Fibroblast of skin of abdomen (primary cell): ENCODE measurements around the gene NINL.
A peak's percentile ranks its signal among the peaks of the same experiment; 100 is the strongest.
"Not testable (repeated sequence)": the region's sequence is repeated elsewhere in the genome, so short reads cannot be mapped to it uniquely, and the experiment has no call there.

Experiments
- DNase-seq: peaks from one replicate; pipeline ENCODE4 v3.0.0-alpha.2; 2013

The NINL gene

DNA sequence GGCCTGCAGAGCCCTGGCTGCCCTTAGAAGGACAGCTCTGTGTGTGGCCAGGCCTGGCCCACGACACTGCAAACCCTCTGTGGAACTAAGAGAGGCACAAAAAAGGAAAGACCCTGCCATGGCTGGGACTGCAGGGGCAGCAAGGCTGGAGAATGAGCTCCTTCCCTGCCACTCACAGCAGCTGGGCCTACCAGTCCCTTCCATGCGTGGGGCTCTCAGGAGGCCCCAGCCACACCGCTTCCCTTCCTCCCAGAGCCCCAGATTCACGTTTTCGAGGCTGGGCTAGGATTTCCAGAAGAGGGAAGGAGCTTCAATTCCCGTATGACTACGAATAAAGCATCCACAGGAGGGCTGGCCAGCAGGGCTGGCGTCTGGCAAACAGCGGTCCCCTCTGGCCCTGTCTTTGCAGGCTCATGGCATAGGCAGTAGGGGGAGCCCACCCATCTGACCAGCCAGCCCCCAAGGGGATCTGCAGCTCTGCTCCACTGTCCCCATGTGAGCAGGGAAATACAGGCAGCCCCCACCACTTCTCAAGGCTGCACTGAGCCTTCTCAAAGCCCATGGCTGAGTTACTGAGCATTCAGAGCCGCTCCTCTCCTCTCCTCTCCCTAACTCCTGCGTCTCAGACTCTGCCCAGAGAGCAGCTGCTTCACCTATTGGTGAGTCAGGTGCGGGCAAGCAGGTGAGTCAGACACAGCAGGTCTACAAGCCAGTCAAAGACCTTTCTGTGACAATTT, 53.1 kb downstream of the NINL start:
- DNase-seq = no peak

DNA sequence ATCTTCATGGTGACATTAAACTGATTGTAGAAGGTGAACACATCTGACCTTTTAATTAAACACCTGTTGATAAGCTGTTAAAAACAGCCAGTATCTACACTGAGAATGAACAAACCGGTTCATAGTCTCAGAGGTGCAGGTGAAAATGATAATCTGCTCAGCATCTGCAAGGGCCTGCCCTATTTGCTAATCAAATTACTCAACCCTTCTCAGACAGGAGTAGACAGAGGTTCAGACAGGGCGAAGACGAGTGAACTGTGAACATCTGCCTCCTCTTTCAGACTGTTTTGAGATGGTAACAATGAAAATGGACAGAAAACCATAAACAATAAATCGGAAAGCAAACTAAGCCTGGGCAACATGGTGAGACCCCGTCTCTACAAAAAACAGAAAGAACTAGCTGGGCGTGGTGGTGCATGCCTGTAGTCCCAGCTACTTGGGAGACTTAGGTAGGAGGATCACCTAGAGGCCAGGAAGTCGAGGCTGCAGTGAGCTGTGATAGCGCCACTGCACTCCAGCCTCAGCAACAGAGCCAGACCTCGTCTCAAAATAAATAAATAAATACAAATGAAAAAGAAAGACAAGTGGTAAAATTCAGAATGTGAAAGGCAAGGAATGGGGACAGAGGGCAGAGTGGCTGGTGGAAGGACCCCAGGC, 55.9 kb downstream of the NINL start:
- DNase-seq = no peak

DNA sequence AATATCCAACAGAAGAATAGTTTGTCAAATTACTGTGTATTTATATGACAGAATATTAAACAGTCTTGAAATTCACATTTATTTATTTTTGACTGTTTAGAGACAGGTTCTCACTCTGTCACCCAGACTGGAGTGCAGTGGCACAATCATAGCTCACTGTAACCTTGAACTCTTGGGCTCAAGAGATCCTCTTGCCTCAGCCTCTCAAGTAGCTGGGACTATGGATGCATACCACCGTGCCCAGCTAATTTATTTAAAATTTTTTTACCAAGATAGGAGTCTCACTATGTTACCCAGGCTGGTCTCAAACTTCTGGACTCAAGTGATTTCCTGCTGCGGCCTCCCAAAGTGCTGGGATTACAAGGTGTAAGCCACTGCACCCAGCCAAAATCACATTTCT, 57.4 kb downstream of the NINL start:
- no peak for DNase-seq

DNA sequence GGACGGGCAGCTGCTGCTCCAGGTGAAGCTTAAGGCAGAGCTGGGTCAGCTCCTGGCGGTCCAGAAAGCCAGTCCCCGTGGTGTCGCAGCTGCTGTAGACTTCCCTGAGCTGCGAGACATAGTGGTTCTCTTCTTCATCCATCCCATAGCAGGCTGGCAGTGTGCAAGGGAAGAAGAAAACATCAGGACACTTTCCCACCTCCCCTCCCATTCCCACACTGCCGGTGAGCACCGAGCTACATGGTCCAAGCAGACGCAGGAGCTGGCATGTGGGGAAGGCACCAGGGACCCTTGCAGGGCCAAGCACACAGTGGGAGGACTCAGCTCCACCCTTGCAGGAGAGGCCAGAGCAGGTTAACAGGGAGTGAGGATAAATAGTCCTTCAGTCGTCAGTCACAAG, 58.9 kb downstream of the NINL start:
- no peak for DNase-seq

DNA sequence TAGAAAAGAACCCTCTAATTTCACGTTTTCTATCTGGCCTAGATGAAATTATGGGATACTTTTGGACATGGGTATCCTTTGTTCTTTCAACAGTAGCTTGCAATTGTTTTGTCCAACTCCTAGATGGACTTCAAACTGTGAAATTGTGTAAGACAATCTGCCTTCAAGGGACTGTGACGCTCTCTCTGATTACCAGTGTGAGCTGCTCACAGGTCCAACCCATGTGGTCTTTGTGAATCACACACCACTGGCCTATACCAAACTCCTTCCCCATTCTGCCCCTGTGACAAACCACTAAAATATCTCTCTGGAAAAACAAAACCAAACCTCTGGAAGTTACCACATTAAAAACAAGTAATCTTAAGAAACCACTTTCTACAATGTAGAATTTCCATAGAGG, 59.5 kb downstream of the NINL start:
- peak; percentile 93 for DNase-seq

DNA sequence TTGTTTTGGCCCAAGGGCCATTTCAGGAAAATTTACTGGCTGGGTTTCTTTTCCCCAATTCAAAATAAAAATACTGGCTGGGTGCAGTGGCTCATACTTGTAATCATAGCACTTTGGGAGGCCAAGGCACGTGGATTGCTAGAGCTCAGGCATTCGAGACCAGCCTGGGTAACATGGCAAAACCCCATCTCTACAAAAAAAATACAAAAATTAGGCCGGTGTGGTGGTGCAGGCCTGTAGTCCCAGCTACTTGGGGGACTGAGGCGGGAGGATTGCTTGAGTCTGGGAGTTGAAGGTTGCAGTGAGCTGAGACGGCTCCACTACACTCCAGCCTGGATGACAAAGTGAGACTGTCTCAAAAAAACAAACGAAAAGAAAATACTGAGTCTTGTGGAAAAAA, 60.0 kb downstream of the NINL start:
- DNase-seq = no peak

DNA sequence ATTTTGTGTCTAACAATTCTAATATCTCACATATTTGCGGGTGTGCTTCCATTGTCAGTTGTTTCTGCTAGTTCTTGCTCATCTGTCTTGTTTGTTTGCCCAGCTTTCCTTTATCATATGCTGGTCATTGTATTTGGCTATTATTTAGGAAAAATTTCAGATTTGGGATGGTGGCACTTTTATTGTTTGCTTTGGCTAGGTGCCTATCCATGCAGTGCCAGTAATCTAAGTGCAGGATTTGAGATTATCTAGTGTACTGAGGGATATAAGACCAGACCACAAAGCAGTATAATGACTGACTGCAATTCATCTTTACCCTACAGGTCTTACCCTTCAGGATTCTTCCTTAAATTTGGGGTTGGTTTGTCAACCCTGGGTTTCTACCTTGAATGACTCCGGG, 63.9 kb downstream of the NINL start:
- no peak for DNase-seq

DNA sequence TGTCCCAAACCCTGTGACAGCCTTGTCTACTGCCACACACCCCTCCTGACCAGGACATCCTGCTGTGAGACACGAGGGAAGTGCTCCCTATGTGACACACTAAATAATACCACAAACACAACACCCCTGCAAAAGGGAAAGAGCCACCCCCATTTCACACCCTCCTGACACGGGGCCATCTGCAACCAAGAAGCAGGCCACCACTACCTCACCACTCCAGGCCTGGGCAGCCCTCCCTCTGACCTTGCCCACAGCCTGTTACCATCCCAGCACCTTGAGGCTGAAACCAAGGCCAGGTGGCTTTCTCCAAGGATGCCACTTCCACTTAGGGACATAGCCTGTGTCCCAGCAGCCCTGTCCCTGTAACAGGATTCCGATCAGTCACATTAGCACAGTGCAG, 68.2 kb downstream of the NINL start:
- no peak for DNase-seq

DNA sequence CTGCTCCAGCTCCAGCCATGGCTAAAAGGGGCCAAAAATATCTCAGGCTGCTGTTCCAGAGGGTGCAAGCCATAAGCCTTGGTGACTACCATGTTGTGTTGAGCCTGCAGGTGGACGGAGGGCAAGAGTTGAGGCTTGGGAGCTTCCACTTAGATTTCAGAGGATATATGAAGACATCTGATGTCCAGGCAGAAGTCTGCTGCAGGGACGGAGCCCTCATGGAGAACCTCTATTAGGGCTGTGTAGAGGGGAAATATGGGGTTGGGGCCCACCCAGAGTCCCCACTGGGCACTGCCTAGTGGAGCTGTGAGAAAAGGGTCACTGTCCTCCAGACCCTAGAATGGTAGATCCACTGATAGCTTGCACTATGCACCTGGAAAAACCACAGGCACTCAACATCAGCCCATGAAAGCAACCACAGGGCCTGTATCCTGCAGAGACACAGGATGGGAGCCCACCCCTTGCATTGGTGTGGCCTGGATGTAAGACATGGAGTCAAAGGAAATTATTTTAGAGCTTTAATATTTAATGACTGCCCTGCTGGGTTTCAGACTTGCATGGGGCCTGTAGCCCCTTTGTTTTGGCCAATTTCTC, 70.5 kb downstream of the NINL start:
- DNase-seq = no peak

DNA sequence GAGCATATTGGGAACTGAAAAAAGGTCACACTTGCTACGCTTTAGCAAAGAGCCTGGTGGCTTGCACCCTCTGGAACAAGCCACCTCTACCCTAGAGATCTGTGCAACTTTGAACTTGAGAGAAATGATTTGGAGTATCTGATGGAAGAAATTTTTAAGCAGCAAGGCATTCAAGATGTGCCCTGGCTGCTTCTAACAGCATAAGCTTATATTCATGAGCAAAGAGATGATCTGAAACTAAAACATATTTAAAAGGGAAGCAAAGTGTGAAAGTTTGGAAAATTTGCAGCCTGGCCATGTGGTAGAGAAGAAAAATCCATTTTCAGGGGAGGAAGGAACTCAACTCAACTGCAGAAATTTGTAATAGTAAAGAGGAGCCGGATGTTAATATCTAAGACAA, 71.1 kb downstream of the NINL start:
- DNase-seq = no peak

DNA sequence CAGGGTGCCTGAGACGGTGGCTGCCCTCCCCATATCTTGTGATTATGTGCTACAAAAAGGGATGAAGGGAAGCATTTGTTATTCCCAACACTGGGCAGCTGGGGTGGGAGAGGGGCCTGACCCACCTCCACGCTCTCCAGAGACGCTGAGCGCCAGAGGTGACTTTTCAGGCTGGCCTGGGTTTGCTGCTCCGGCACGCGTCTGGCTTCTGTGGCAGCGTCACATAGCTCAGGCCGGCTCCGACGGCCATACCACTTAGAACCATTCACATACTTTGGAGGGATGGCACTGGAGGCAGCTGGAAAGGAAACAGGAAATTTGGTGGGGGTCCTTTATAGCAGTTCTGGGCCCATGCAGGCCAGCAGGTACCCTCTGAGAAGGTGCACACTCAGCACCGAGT, 72.6 kb downstream of the NINL start:
- DNase-seq = no peak

DNA sequence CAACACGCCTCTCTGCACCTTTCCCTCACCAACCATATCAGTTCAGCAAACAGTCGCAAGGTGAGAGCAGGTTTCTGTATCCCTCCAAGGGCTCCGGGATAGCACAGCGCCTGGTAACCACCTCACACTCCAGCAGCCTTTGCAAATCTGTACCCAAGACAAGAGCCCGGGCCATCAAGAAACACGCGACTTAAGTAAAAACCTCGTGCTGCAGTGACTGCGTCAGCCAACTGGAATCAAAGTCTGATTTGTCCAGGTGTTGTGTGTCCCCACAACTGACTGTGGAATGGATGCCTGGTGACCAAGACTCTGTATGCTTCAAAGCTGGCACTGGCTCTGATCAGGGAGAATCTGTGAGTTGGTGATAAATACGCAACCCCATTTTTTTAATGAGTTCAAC, 74.1 kb downstream of the NINL start:
- DNase-seq = no peak

DNA sequence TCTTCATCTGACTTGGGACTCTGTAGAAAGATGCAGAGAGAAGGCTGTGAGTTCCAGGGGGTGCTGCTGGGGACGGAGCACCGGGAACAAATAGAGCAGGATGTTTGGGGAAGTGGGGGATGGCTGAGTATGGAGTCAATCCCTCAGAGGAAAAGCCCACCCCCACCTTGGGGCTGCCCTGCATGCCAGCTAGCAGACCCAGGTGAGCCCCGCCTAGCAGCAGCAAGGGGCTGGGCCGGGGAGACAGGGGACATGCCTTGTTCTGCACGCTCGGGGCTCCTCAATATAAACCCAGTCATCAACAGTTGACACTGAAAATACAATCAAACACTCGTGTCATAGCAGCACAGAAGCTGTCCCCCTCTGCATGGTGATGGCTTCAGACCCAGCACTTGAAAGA, 74.6 kb downstream of the NINL start:
- DNase-seq = no peak

DNA sequence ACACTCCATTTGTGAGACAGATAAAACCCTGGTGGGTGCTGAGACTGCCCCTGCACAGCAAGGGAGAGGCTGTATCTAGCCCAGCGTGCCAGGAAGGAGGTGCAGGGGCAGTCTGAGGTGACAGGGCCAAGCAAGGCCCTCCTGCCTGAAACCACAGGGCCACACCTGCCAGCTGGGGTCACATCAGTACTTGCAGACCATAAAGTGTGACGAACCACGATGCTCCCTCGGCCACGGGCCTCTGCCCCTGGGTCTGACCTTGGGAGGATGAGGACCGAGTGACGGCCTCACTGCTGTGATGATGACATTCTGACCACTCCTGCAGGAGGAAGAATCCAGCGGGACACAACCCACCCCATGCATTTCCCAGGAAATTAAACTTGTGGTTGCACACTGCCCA, 75.1 kb downstream of the NINL start:
- no peak for DNase-seq

DNA sequence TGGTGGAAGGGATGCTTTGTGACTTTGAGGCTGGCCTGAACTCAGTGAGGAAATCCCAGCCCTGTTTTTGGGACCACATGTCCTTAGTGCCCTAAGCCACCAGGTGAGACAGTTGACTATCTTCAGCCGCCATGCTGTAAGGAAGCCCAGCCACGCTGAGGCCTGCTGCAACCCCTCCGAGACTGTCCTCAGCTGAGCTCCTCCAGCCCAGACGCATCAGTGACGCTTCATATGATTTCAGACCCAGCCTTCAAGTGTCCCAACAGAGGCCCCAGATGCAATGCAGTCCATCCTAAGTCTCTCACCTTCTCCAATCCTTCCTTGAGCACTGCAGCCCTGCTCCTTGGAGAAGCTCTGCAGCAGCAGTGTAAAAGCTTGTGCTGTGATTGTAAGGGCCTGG, 76.2 kb downstream of the NINL start:
- no peak for DNase-seq

DNA sequence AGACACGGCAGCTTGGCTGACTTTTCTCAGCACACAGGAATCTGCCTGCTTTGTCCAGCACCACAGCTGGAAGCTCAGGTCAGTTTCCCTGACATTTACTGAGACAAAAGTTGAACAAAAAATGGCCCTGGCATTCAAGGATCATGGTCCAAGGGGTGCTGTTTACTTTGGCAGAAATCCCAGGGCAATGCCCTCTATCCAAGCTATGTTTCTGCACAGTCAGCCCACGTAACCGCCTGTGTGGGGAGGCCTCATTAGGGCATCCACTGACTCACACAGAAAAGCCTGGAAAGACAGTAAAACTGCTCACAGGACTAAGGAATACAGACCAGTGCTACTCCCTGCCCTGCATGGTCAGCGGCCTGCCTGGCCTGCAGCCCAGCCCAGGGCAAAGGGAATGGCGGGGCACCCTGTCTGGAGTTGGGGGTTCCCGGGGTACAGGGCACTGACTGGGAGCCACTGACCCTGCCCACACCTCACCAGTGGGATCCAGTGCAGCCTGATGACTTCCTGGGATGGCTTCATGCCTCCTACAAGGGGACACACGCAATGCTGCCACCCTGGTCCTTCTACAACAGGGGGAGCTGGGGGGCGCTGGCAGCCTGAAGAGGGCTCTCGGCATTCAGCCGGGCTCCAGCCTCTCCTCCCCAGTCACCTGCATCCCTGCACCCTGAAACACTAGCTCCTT, 77.1 kb downstream of the NINL start:
- DNase-seq = peak; percentile 10

DNA sequence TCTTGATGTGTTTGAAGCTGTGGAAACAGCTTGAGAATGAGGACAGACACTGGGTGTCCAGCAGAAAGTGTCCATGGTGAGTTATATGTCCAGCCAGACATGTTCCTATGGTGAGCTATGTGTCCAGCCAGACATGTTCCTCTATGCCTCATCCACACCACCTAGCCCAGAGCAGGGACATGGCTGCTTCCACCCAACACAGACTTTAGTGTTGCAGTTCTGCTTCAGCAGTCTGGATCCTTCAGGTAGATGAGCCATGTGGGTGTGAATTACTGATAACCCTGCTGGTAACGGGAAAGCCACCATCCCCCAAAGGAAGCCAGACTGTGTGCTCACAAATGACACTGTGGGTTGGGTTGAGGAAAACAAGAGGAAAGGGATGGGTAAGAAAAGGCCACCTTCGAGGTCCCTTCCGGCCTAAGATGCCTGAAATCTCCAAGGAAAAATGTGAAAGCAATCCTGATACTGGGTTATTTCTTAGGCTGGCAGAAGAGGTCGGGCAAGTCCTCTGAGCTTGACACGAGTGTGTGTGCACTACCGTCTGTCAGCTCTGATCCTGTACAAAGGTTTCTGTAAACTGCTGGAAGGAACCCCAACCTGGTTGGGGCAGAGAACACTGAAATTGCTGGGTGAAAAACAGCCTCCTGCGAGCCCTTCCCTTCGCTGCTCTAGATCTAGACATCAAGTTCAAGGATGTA, 77.8 kb downstream of the NINL start:
- no peak for DNase-seq

DNA sequence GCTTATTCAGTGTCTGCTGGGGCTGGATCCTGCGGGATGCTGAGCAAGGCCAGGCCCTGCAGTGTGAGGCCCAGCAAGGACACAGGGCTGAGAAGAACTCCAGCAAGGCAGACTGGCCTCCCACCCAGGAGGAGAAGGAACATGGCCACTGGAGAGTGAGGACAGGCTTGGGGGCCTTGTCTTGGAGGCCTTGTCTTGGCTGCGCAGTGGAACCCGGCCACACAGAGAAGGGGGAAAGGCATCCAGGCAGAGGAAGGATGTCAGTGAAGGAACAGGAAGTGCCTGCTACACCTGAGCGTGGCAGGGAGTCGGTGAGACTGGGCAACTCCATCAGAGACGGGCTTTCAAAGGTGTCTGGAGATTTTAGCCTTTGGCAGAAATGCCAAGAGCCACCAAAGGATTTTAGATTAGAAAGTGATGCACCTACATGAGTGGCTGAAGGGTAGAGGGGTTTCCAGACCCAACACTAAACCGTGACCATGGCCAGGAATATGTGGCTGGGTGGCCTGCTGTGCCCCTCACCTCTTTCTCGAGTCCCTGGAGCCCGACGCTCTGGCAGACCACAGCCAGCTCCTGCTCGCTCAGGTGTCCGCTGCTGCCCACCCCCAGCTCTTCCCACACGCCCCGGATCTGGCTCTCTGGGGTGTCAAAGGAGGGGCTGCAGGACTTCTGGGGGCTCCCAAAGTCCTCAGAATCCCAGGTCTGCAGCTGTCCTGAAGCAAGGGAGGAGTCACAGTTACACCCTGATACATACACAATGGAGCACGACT, 80.8 kb downstream of the NINL start:
- DNase-seq = no peak

DNA sequence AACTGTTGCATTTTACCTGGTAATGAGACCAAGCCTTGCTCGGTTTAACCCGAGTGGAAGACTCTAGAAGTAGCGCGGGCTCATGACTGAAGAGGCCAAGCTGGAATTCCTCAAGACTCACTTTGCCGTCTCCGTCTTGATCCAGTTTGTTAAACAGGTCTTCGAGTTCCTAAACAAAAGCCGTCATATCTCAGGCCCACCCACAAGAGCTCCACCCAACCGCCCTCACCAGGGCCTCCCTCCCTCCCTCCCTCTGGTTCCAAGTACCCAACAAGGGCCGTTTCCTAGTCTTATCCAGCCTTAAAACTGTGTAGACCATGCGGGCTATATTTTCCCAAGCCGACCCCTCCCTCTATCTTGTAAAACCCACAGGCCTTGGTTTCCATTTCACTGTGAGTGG, 81.4 kb downstream of the NINL start:
- no peak for DNase-seq

DNA sequence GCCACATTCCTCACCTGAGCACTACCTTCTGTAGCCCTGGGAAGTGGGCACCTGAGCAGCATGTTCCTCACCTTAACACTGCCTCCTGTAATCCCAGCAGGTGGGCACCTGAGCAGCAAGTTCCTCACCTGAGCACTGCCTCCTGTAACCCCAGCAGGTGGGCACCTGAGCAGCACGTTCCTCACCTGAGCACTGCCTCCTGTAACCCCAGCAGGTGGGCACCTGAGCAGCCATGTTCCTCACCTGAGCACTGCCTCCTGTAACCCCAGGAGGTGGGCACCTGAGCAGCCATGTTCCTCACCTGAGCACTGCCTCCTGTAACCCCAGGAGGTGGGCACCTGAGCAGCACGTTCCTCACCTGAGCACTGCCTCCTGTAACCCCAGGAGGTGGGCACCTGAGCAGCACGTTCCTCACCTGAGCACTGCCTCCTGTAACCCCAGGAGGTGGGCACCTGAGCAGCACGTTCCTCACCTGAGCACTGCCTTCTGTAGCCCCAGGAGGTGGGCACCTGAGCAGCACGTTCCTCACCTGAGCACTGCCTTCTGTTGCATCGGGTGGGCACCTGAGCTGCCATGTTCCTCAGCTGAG, 82.2 kb downstream of the NINL start:
- DNase-seq = not testable (repeated sequence)

DNA sequence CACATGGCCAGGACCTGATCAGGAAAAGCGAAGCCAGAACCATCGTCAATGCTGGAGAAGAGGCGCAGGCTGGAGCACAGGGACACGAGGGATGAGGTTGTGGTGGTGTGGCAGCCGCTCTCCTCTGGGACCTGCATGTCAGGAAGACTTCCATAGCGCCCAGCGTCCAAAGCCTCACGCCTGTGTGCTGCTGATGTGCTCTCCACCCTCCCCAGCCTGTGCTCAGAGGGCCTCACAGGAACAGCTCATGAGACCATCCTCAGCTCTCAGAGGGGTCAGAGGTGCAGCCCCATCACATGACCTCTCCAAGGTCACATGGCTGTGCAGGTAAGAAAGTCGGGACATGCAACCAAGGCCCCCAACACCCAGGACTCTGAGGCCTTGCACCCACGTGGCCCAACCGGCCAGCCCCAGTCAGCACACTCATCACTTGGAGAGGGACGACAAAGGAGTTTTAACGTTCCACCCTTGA, 84.4 kb downstream of the NINL start:
- no peak for DNase-seq
